ENCODE data around the gene MFSD6.
"Not testable (repeated sequence)": the region's sequence is repeated elsewhere in the genome, so short reads cannot be mapped to it uniquely, and the experiment has no call there.

The MFSD6 gene

GRCh38 chr2:190468354-190468753 is 60.2 kb downstream of the MFSD6 start:
- DNase-seq = not testable (repeated sequence)

GRCh38 chr2:190468814-190469569 is 60.8 kb downstream of the MFSD6 start:
- no peak for DNase-seq

GRCh38 chr2:190469771-190470170 is 61.6 kb downstream of the MFSD6 start:
- no peak for DNase-seq

- no peak for DNase-seq
Observed at GRCh38 chr2:190470256-190470826, 62.2 kb downstream of the MFSD6 start.

- DNase-seq = no peak
Observed at GRCh38 chr2:190477661-190478454, 69.7 kb downstream of the MFSD6 start.

- no peak for DNase-seq
Observed at GRCh38 chr2:190478572-190479195, 70.5 kb downstream of the MFSD6 start.

GRCh38 chr2:190481339-190481738 is 73.2 kb downstream of the MFSD6 start:
- no peak for DNase-seq

GRCh38 chr2:190482451-190482850 is 74.3 kb downstream of the MFSD6 start:
- no peak for DNase-seq

- DNase-seq = no peak
Observed at GRCh38 chr2:190486037-190486623, 78.0 kb downstream of the MFSD6 start.

GRCh38 chr2:190488516-190489233 is 80.5 kb downstream of the MFSD6 start:
- DNase-seq = no peak

GRCh38 chr2:190489475-190489874 is 81.3 kb downstream of the MFSD6 start:
- DNase-seq = no peak

GRCh38 chr2:190490502-190490901 is 82.3 kb downstream of the MFSD6 start:
- DNase-seq = no peak

- no peak for DNase-seq
Observed at GRCh38 chr2:190493095-190493494, 84.9 kb downstream of the MFSD6 start.

- DNase-seq = not testable (repeated sequence)
Observed at GRCh38 chr2:190494600-190495227, 86.6 kb downstream of the MFSD6 start.

- no peak for DNase-seq
Observed at GRCh38 chr2:190497428-190497827, 89.3 kb downstream of the MFSD6 start.

GRCh38 chr2:190499273-190499672 is 91.1 kb downstream of the MFSD6 start:
- DNase-seq = no peak

GRCh38 chr2:190500054-190500502 is 91.9 kb downstream of the MFSD6 start:
- no peak for DNase-seq

- no peak for DNase-seq
Observed at GRCh38 chr2:190501231-190501630, 93.1 kb downstream of the MFSD6 start.

GRCh38 chr2:190501702-190502407 is 93.7 kb downstream of the MFSD6 start:
- DNase-seq = no peak

GRCh38 chr2:190503088-190503487 is 94.9 kb downstream of the MFSD6 start:
- DNase-seq = no peak

- no peak for DNase-seq
Observed at GRCh38 chr2:190504912-190505311, 96.8 kb downstream of the MFSD6 start.
